Activated CD4-positive, alpha-beta memory T cell treated with anti-CD3 and anti-CD28 coated beads for 36 hours (primary cell): ENCODE results near the gene SDK1. TPM values are rescaled to one million over a fixed set of nuclear protein-coding genes. Genes with fewer than 3 reads are reported as not detected.

Experiments used
- CTCF ChIA-PET: fragments of 350-600 bp; sonication (Branson Sonifier 250); formaldehyde crosslinking; loops from one replicate; lab custom pipeline; 2021; ENCODE audit warnings: antibody characterized with exemption, inconsistent platforms; lab: Charles Lee
- POLR2A ChIA-PET: fragments of 350-600 bp; sonication (Branson Sonifier 250); formaldehyde crosslinking; loops from one replicate; lab custom pipeline; 2021; ENCODE audit warnings: antibody characterized with exemption; lab: Charles Lee
- DNase-seq: peaks from one replicate; pipeline ENCODE4 v3.0.0-alpha.2; 2020
- H3K27ac Mint-ChIP-seq: one replicate; pipeline ENCODE4 v1.8.0; 2021; ENCODE audit warnings: mixed read lengths
- H3K27me3 Mint-ChIP-seq: one replicate; pipeline ENCODE4 v1.8.0; 2021; ENCODE audit warnings: mixed read lengths
- H3K36me3 Mint-ChIP-seq: one replicate; pipeline ENCODE4 v1.8.0; 2021; ENCODE audit warnings: mixed read lengths
- H3K4me1 Mint-ChIP-seq: one replicate; pipeline ENCODE4 v1.8.0; 2021; ENCODE audit warnings: low read depth, mixed read lengths
- H3K4me3 Mint-ChIP-seq: one replicate; pipeline ENCODE4 v1.8.0; 2021; ENCODE audit warnings: mild to moderate bottlenecking, mixed read lengths
- H3K9me3 Mint-ChIP-seq: one replicate; pipeline ENCODE4 v1.8.0; 2021; ENCODE audit warnings: mixed read lengths
- intact Hi-C: fragments of 100-400 bp; cut with micrococcal nuclease; formaldehyde crosslinking; loops from one replicate; pipeline ENCODE4 v1.15.1; 2023
- total RNA-seq, 2 experiments: library from RNA; stranded (reverse); gene quantifications; one replicate each; pipeline ENCODE4 v1.2.3, GENCODE V29; 2021

The SDK1 gene
- total RNA-seq, 2 experiments from 2014 or later: 0.14 to 0.24 TPM

GRCh38 chr7:4048336-4048735, 747.3 kb downstream of the SDK1 start:
- no peak for DNase-seq
- Mint-ChIP-seq H3K27ac (no peak overlapping the region), H3K4me1 (no peaks in the 10 kb centered on the region), H3K9me3 (no peaks in the 10 kb centered on the region), H3K27me3 (peaks cover 3% of the 10 kb centered on the region), H3K36me3 (no peaks in the 10 kb centered on the region), H3K4me3 (no peak overlapping the region)
- ChIA-PET POLR2A (no interaction called here), CTCF (interaction anchor here (0.7 to 0.8 kb wide), 2 partner anchors 8 to 229 kb away, joined by 3 to 4 read pairs; no protein-coding TSS in a partner anchor)
- intact Hi-C loops: no loop called here

GRCh38 chr7:4049202-4049601, 748.1 kb downstream of the SDK1 start:
- DNase-seq: no peak
- Mint-ChIP-seq H3K27ac (no peak overlapping the region), H3K4me1 (no peaks in the 10 kb centered on the region), H3K4me3 (no peak overlapping the region), H3K9me3 (no peaks in the 10 kb centered on the region), H3K27me3 (peaks cover 3% of the 10 kb centered on the region), H3K36me3 (no peaks in the 10 kb centered on the region)
- intact Hi-C loops: no loop called here
- CTCF ChIA-PET: no interaction called here
- POLR2A ChIA-PET: no interaction called here

GRCh38 chr7:4050126-4050660, 749.1 kb downstream of the SDK1 start:
- no peak overlapping the region for H3K27ac Mint-ChIP-seq
- no peaks in the 10 kb centered on the region for H3K9me3 Mint-ChIP-seq
- no peaks in the 10 kb centered on the region for H3K4me1 Mint-ChIP-seq
- POLR2A ChIA-PET: no interaction called here
- no peak overlapping the region for H3K4me3 Mint-ChIP-seq
- peaks cover 9% of the 10 kb centered on the region for H3K27me3 Mint-ChIP-seq
- CTCF ChIA-PET: no interaction called here
- intact Hi-C loops: no loop called here
- no peak for DNase-seq
- H3K36me3 Mint-ChIP-seq: no peaks in the 10 kb centered on the region

- H3K4me3 Mint-ChIP-seq: no peak overlapping the region
- CTCF ChIA-PET: no interaction called here
- H3K4me1 Mint-ChIP-seq: no peaks in the 10 kb centered on the region
- POLR2A ChIA-PET: no interaction called here
- H3K27ac Mint-ChIP-seq: no peak overlapping the region
- H3K9me3 Mint-ChIP-seq: no peaks in the 10 kb centered on the region
- intact Hi-C loops: no loop called here
- no peak for DNase-seq
- H3K27me3 Mint-ChIP-seq: peaks cover 18% of the 10 kb centered on the region
- no peaks in the 10 kb centered on the region for H3K36me3 Mint-ChIP-seq
Measured at GRCh38 chr7:4051696-4052095, 750.6 kb downstream of the SDK1 start.

- Mint-ChIP-seq H3K4me3 (no peak overlapping the region), H3K9me3 (no peaks in the 10 kb centered on the region), H3K4me1 (no peaks in the 10 kb centered on the region), H3K36me3 (no peaks in the 10 kb centered on the region), H3K27me3 (peaks cover 20% of the 10 kb centered on the region), H3K27ac (no peak overlapping the region)
- no peak for DNase-seq
- ChIA-PET POLR2A (no interaction called here), CTCF (no interaction called here)
- intact Hi-C loops: no loop called here
Measured at GRCh38 chr7:4052130-4052529, 751.1 kb downstream of the SDK1 start.

- no peaks in the 10 kb centered on the region for H3K4me1 Mint-ChIP-seq
- no peaks in the 10 kb centered on the region for H3K36me3 Mint-ChIP-seq
- H3K4me3 Mint-ChIP-seq: no peak overlapping the region
- peaks cover 24% of the 10 kb centered on the region for H3K27me3 Mint-ChIP-seq
- DNase-seq: no peak
- CTCF ChIA-PET: no interaction called here
- POLR2A ChIA-PET: no interaction called here
- H3K9me3 Mint-ChIP-seq: peaks cover 7% of the 10 kb centered on the region
- H3K27ac Mint-ChIP-seq: no peak overlapping the region
- intact Hi-C loops: no loop called here
Measured at GRCh38 chr7:4054158-4054557, 753.1 kb downstream of the SDK1 start.

- POLR2A ChIA-PET: no interaction called here
- intact Hi-C loops: no loop called here
- no peak for DNase-seq
Measured at GRCh38 chr7:4056552-4057288, 755.7 kb downstream of the SDK1 start.

GRCh38 chr7:4057289-4057616, 756.2 kb downstream of the SDK1 start:
- no peaks in the 10 kb centered on the region for H3K36me3 Mint-ChIP-seq
- intact Hi-C loops: no loop called here
- H3K4me3 Mint-ChIP-seq: no peak overlapping the region
- H3K27ac Mint-ChIP-seq: no peak overlapping the region
- CTCF ChIA-PET: no interaction called here
- DNase-seq: no peak
- H3K4me1 Mint-ChIP-seq: no peaks in the 10 kb centered on the region
- POLR2A ChIA-PET: no interaction called here
- H3K27me3 Mint-ChIP-seq: peaks cover 25% of the 10 kb centered on the region
- H3K9me3 Mint-ChIP-seq: peaks cover 9% of the 10 kb centered on the region

More at GRCh38 chr7:4056552-4057288, 755.7 kb downstream of the SDK1 start:
- CTCF ChIA-PET: no interaction called here
- Mint-ChIP-seq H3K27me3 (peaks cover 25% of the 10 kb centered on the region), H3K36me3 (no peaks in the 10 kb centered on the region), H3K27ac (no peak overlapping the region), H3K4me3 (no peak overlapping the region), H3K4me1 (no peaks in the 10 kb centered on the region), H3K9me3 (peaks cover 9% of the 10 kb centered on the region)

GRCh38 chr7:4058158-4058557, 757.1 kb downstream of the SDK1 start:
- peaks cover 25% of the 10 kb centered on the region for H3K27me3 Mint-ChIP-seq
- POLR2A ChIA-PET: no interaction called here
- H3K27ac Mint-ChIP-seq: no peak overlapping the region

GRCh38 chr7:4065190-4065589, 764.1 kb downstream of the SDK1 start:
- peaks cover 9% of the 10 kb centered on the region for H3K4me1 Mint-ChIP-seq
- H3K27ac Mint-ChIP-seq: no peak overlapping the region
- H3K36me3 Mint-ChIP-seq: no peaks in the 10 kb centered on the region
- CTCF ChIA-PET: no interaction called here
- POLR2A ChIA-PET: no interaction called here
- peaks cover 1% of the 10 kb centered on the region for H3K27me3 Mint-ChIP-seq
- intact Hi-C loops: no loop called here
- DNase-seq: no peak
- H3K9me3 Mint-ChIP-seq: peaks cover 2% of the 10 kb centered on the region
- no peak overlapping the region for H3K4me3 Mint-ChIP-seq

More at GRCh38 chr7:4058158-4058557, 757.1 kb downstream of the SDK1 start:
- DNase-seq: no peak
- Mint-ChIP-seq H3K9me3 (peaks cover 9% of the 10 kb centered on the region), H3K4me3 (no peak overlapping the region), H3K4me1 (no peaks in the 10 kb centered on the region), H3K36me3 (no peaks in the 10 kb centered on the region)
- CTCF ChIA-PET: no interaction called here
- intact Hi-C loops: no loop called here

GRCh38 chr7:4066206-4066605, 765.2 kb downstream of the SDK1 start:
- Mint-ChIP-seq H3K9me3 (no peaks in the 10 kb centered on the region), H3K27me3 (peaks cover 2% of the 10 kb centered on the region), H3K27ac (no peak overlapping the region), H3K4me1 (peaks cover 9% of the 10 kb centered on the region), H3K4me3 (no peak overlapping the region), H3K36me3 (no peaks in the 10 kb centered on the region)
- POLR2A ChIA-PET: no interaction called here
- no peak for DNase-seq
- intact Hi-C loops: no loop called here
- CTCF ChIA-PET: no interaction called here

- DNase-seq: no peak
- intact Hi-C loops: no loop called here
- Mint-ChIP-seq H3K27me3 (peaks cover 2% of the 10 kb centered on the region), H3K4me3 (no peak overlapping the region), H3K36me3 (no peaks in the 10 kb centered on the region), H3K9me3 (no peaks in the 10 kb centered on the region), H3K27ac (no peak overlapping the region), H3K4me1 (peaks cover 9% of the 10 kb centered on the region)
- ChIA-PET CTCF (no interaction called here), POLR2A (no interaction called here)
Measured at GRCh38 chr7:4066626-4067475, 765.8 kb downstream of the SDK1 start.
